H9 (cell line): ENCODE results near the gene GTPBP4. TPM values are rescaled to one million over a fixed set of nuclear protein-coding genes. Genes with fewer than 3 reads are reported as not detected.

ENCODE experiments used
- DNase-seq: peaks from one replicate; pipeline ENCODE4 v3.0.0-alpha.2; 2017
- H2AFZ ChIP-seq: one replicate; pipeline ENCODE4 v1.6.1; 2013; ENCODE audit warnings: mild to moderate bottlenecking, low read length, control low read depth, moderate library complexity
- H2AK5ac ChIP-seq: 2 replicates; pipeline ENCODE4 v1.6.1; 2013; ENCODE audit warnings: low read length, control low read depth, mixed read lengths; ENCODE audit not compliant: insufficient read length
- H2BK120ac ChIP-seq: one replicate; pipeline ENCODE4 v1.6.1; 2013; ENCODE audit warnings: low read depth, mild to moderate bottlenecking, low read length, control low read depth, inconsistent platforms; ENCODE audit not compliant: poor library complexity, severe bottlenecking
- H2BK12ac ChIP-seq: 2 replicates; pipeline ENCODE4 v1.6.1; 2013; ENCODE audit warnings: low read length, control low read depth, mixed read lengths, low read depth; ENCODE audit not compliant: insufficient read length
- H2BK15ac ChIP-seq: 2 replicates; pipeline ENCODE4 v1.6.1; 2013; ENCODE audit warnings: low read depth, low read length, control low read depth
- H2BK20ac ChIP-seq: one replicate; pipeline ENCODE4 v1.6.1; 2013; ENCODE audit warnings: low read depth, mild to moderate bottlenecking, low read length, control low read depth, inconsistent platforms; ENCODE audit not compliant: poor library complexity, severe bottlenecking
- H2BK5ac ChIP-seq: 2 replicates; pipeline ENCODE4 v1.6.1; 2013; ENCODE audit warnings: low read length, control low read depth, mixed read lengths; ENCODE audit not compliant: insufficient read length
- H3K14ac ChIP-seq: 2 replicates; pipeline ENCODE4 v1.6.1; 2013; ENCODE audit warnings: low read length, control low read depth; ENCODE audit not compliant: insufficient read depth
- H3K18ac ChIP-seq: 2 replicates; pipeline ENCODE4 v1.6.1; 2013; ENCODE audit warnings: low read depth, mild to moderate bottlenecking, mixed read lengths, low read length, control low read depth; ENCODE audit not compliant: insufficient read length
- H3K23ac ChIP-seq: 2 replicates; pipeline ENCODE4 v1.6.1; 2013; ENCODE audit warnings: low read length, control low read depth, mixed read lengths, low read depth; ENCODE audit not compliant: insufficient read length
- H3K23me2 ChIP-seq: 2 replicates; pipeline ENCODE4 v1.6.1; 2013; ENCODE audit warnings: low read depth, mild to moderate bottlenecking, mixed read lengths, low read length, control low read depth; ENCODE audit not compliant: insufficient read length, poor library complexity, severe bottlenecking
- H3K27ac ChIP-seq: 2 replicates; pipeline ENCODE4 v1.5.1; 2013; ENCODE audit warnings: low read length, control low read depth, mixed read lengths, low read depth; ENCODE audit not compliant: insufficient read length
- H3K27me3 ChIP-seq: 2 replicates; pipeline ENCODE4 v1.6.1; 2013; ENCODE audit warnings: low read length, control low read depth, inconsistent platforms; ENCODE audit not compliant: insufficient read depth
- H3K4ac ChIP-seq: 2 replicates; pipeline ENCODE4 v1.6.1; 2013; ENCODE audit warnings: low read depth, mild to moderate bottlenecking, control low read depth, inconsistent platforms, low read length, moderate library complexity
- H3K4me1 ChIP-seq: 2 replicates; pipeline ENCODE4 v1.6.1; 2013; ENCODE audit warnings: low read length, control low read depth, inconsistent platforms; ENCODE audit not compliant: insufficient read depth
- H3K4me2 ChIP-seq: 2 replicates; pipeline ENCODE4 v1.6.1; 2013; ENCODE audit warnings: low read length, control low read depth, mixed read lengths; ENCODE audit not compliant: insufficient read length, insufficient read depth
- H3K56ac ChIP-seq: 2 replicates; pipeline ENCODE4 v1.6.1; 2013; ENCODE audit warnings: low read depth, mild to moderate bottlenecking, mixed read lengths, low read length, control low read depth; ENCODE audit not compliant: insufficient read length
- H3K79me1 ChIP-seq: 2 replicates; pipeline ENCODE4 v1.6.1; 2013; ENCODE audit warnings: low read depth, mild to moderate bottlenecking, moderate library complexity, low read length, control low read depth, inconsistent platforms; ENCODE audit not compliant: insufficient read depth, poor library complexity, severe bottlenecking
- H3K79me2 ChIP-seq: 2 replicates; pipeline ENCODE4 v1.6.1; 2013; ENCODE audit warnings: low read length, control low read depth, inconsistent platforms; ENCODE audit not compliant: insufficient read depth
- H3K9ac ChIP-seq: 2 replicates; pipeline ENCODE4 v1.6.1; 2013; ENCODE audit warnings: low read length, control low read depth, mixed read lengths; ENCODE audit not compliant: insufficient read length; ENCODE audit errors: extremely low read depth
- H3K9me3 ChIP-seq: one replicate; pipeline ENCODE4 v1.6.1; 2013; ENCODE audit warnings: low read depth, low read length, inconsistent platforms; ENCODE audit not compliant: control insufficient read depth
- H3T11ph ChIP-seq: one replicate; pipeline ENCODE4 v1.6.1; 2013; ENCODE audit warnings: mild to moderate bottlenecking, low read length, control low read depth, inconsistent platforms
- H4K20me1 ChIP-seq: one replicate; pipeline ENCODE4 v1.6.1; 2013; ENCODE audit not compliant: control insufficient read depth, insufficient read length, insufficient read depth
- H4K5ac ChIP-seq: 2 replicates; pipeline ENCODE4 v1.6.1; 2013; ENCODE audit warnings: low read depth, mild to moderate bottlenecking, mixed read lengths, low read length, control low read depth; ENCODE audit not compliant: insufficient read length
- H4K8ac ChIP-seq: replicated peaks from 2 replicates; pipeline ENCODE4 v1.6.1; 2013; ENCODE audit warnings: low read length, control low read depth, mixed read lengths, low read depth; ENCODE audit not compliant: insufficient read length
- H4K91ac ChIP-seq: 2 replicates; pipeline ENCODE4 v1.6.1; 2013; ENCODE audit warnings: low read depth, mild to moderate bottlenecking, moderate library complexity, mixed read lengths, low read length, control low read depth; ENCODE audit not compliant: insufficient read length
- H3K27ac Mint-ChIP-seq, 3 experiments: 2 replicates in 2 of 3; 3 replicates in 1 of 3; pipeline ENCODE4 v1.8.0; 2020 to 2021; ENCODE audit warnings: mixed read lengths in 3 of 3, mild to moderate bottlenecking in 1 of 3, moderate library complexity in 1 of 3
- H3K27me3 Mint-ChIP-seq: 2 replicates; pipeline ENCODE4 v1.8.0; 2021; ENCODE audit warnings: low read depth, mild to moderate bottlenecking, moderate library complexity, mixed read lengths
- H3K36me3 Mint-ChIP-seq, 3 experiments: 2 replicates in 2 of 3; 3 replicates in 1 of 3; pipeline ENCODE4 v1.8.0; 2020 to 2021; ENCODE audit warnings: low read depth in 3 of 3, mixed read lengths in 3 of 3; ENCODE audit not compliant: insufficient read depth in 1 of 3
- H3K4me1 Mint-ChIP-seq, 2 experiments: 2 replicates each; pipeline ENCODE4 v1.8.0; 2020; ENCODE audit warnings: mixed read lengths in 2 of 2
- H3K4me3 Mint-ChIP-seq, 2 experiments: 2 replicates in 1 of 2; 3 replicates in 1 of 2; pipeline ENCODE4 v1.8.0; 2020 to 2021; ENCODE audit warnings: mild to moderate bottlenecking in 2 of 2, mixed read lengths in 2 of 2, moderate library complexity in 1 of 2
- H3K9me3 Mint-ChIP-seq, 2 experiments: 2 replicates in 1 of 2; 3 replicates in 1 of 2; pipeline ENCODE4 v1.8.0; 2020; ENCODE audit warnings: mild to moderate bottlenecking in 2 of 2, mixed read lengths in 2 of 2, moderate library complexity in 1 of 2
- WGBS: extraction: QIAGEN DNeasy Blood & Tissue Kit; methylation state at CpG from one replicate; pipeline ENCODE4 v1.1.7; 2013; ENCODE audit warnings: missing lambda C conversion rate, low lambda C conversion rate, mixed read lengths; ENCODE audit not compliant: insufficient read length; ENCODE audit errors: extremely low coverage; 5-methylcytosine and 5-hydroxymethylcytosine counted together
- total RNA-seq: library from RNA; stranded (reverse); gene quantifications from 2 replicates; pipeline ENCODE4 v1.2.1, GENCODE V29; 2021
- TF ChIP-seq, protein P1 (sequence below): fragments of 200-600 bp; sonication (generic); conservative IDR thresholded peaks from 3 replicates; pipeline ENCODE4 v1.8.0; 2021; ENCODE audit warnings: antibody characterized with exemption, mild to moderate bottlenecking

GTPBP4 gene
- total RNA-seq, 1 experiment from 2014 or later = 134 TPM

- no peak overlapping the region for H2BK15ac ChIP-seq
- no peaks in the 10 kb centered on the region for H3K4me1 ChIP-seq
- H3K79me1 ChIP-seq = no peaks in the 10 kb centered on the region
- H3K9me3 Mint-ChIP-seq = peaks cover 0 to 5% of the 10 kb centered on the region in 2 experiments; a peak in 3 of 5 replicates
- H3K27me3 ChIP-seq = no peaks in the 10 kb centered on the region
- H3K18ac ChIP-seq = no peak overlapping the region
- H4K20me1 ChIP-seq = no peaks in the 10 kb centered on the region
- no peak overlapping the region for H3K4me3 Mint-ChIP-seq
- no peak overlapping the region for H2AK5ac ChIP-seq
- H2AFZ ChIP-seq = no peak overlapping the region
- H3K14ac ChIP-seq = no peak overlapping the region
- H3K23me2 ChIP-seq = no peaks in the 10 kb centered on the region
- H3K36me3 Mint-ChIP-seq = peaks cover 0 to 2% (median 0%) of the 10 kb centered on the region in 3 experiments; a peak in 2 of 7 replicates
- H3K56ac ChIP-seq = no peak overlapping the region
- no peak overlapping the region for H4K5ac ChIP-seq
- no peak overlapping the region for H2BK20ac ChIP-seq
- H3K9ac ChIP-seq = no peak overlapping the region
- no CpG with 5 or more reads among the region's 3 CpGs for WGBS
- H3K4me2 ChIP-seq = no peak overlapping the region
- H3K23ac ChIP-seq = no peak overlapping the region
- H3K27ac Mint-ChIP-seq = no peak overlapping the region
- no peak overlapping the region for H2BK120ac ChIP-seq
- H2BK12ac ChIP-seq = no peak overlapping the region
- H3K9me3 ChIP-seq = no peaks in the 10 kb centered on the region
- H3K27ac ChIP-seq = no peak overlapping the region
- peaks cover 6 to 10% of the 10 kb centered on the region in 2 experiments for H3K4me1 Mint-ChIP-seq
- peaks cover 14% of the 10 kb centered on the region for H3K27me3 Mint-ChIP-seq
- no peak overlapping the region for H4K8ac ChIP-seq
- DNase-seq = no peak
- H3K79me2 ChIP-seq = no peaks in the 10 kb centered on the region
- TF ChIP-seq, protein P1, sequence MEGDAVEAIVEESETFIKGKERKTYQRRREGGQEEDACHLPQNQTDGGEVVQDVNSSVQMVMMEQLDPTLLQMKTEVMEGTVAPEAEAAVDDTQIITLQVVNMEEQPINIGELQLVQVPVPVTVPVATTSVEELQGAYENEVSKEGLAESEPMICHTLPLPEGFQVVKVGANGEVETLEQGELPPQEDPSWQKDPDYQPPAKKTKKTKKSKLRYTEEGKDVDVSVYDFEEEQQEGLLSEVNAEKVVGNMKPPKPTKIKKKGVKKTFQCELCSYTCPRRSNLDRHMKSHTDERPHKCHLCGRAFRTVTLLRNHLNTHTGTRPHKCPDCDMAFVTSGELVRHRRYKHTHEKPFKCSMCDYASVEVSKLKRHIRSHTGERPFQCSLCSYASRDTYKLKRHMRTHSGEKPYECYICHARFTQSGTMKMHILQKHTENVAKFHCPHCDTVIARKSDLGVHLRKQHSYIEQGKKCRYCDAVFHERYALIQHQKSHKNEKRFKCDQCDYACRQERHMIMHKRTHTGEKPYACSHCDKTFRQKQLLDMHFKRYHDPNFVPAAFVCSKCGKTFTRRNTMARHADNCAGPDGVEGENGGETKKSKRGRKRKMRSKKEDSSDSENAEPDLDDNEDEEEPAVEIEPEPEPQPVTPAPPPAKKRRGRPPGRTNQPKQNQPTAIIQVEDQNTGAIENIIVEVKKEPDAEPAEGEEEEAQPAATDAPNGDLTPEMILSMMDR = no peak
- H3T11ph ChIP-seq = no peak overlapping the region
- no peak overlapping the region for H4K91ac ChIP-seq
- no peak overlapping the region for H3K4ac ChIP-seq
- H2BK5ac ChIP-seq = no peak overlapping the region
These were observed 25.9 kb upstream of the GTPBP4 start for GRCh38 chr10:962342-962741.
